ENCODE measurements around the gene HRC. TPM values are rescaled to one million over a fixed set of nuclear protein-coding genes. Genes with fewer than 3 reads are reported as not detected.
"Not testable (repeated sequence)": the region's sequence is repeated elsewhere in the genome, so short reads cannot be mapped to it uniquely, and the experiment has no call there.

HRC gene
- not detected in 2 replicates for total RNA-seq

GRCh38 chr19:49155005-49155819 lies at the start of gene HRC:
Gene HRC, minus strand, starts transcription at chr19:49155396. Its CDS starts 159 bp downstream, at chr19:49155237.
- DNase-seq (ENCODE audit: extremely low read depth, low read depth, low spot score): no peak

GRCh38 chr19:49201042-49201441 lies 45.8 kb upstream of the HRC start:
- no peak for DNase-seq (ENCODE audit: extremely low read depth, low read depth, low spot score)

GRCh38 chr19:49200238-49200862 lies 45.2 kb upstream of the HRC start:
- DNase-seq (ENCODE audit: extremely low read depth, low read depth, low spot score): no peak

- no peak for DNase-seq (ENCODE audit: extremely low read depth, low read depth, low spot score)
These were observed 41.5 kb upstream of the HRC start for GRCh38 chr19:49196527-49197240.

GRCh38 chr19:49194408-49194807 lies 39.2 kb upstream of the HRC start:
- no peak for DNase-seq (ENCODE audit: extremely low read depth, low read depth, low spot score)

GRCh38 chr19:49193822-49194394 lies 38.7 kb upstream of the HRC start:
- no peak for DNase-seq (ENCODE audit: extremely low read depth, low read depth, low spot score)

- no peak for DNase-seq (ENCODE audit: extremely low read depth, low read depth, low spot score)
These were observed 35.6 kb upstream of the HRC start for GRCh38 chr19:49190781-49191180.

GRCh38 chr19:49189259-49189658 lies 34.1 kb upstream of the HRC start:
- no peak for DNase-seq (ENCODE audit: extremely low read depth, low read depth, low spot score)

GRCh38 chr19:49188626-49189200 lies 33.5 kb upstream of the HRC start:
- no peak for DNase-seq (ENCODE audit: extremely low read depth, low read depth, low spot score)

- no peak for DNase-seq (ENCODE audit: extremely low read depth, low read depth, low spot score)
These were observed 30.9 kb upstream of the HRC start for GRCh38 chr19:49186108-49186507.

- no peak for DNase-seq (ENCODE audit: extremely low read depth, low read depth, low spot score)
These were observed 27.7 kb upstream of the HRC start for GRCh38 chr19:49182848-49183375.

- not testable (repeated sequence) for DNase-seq (ENCODE audit: extremely low read depth, low read depth, low spot score)
These were observed 27.0 kb upstream of the HRC start for GRCh38 chr19:49182010-49182847.

GRCh38 chr19:49180659-49181058 lies 25.5 kb upstream of the HRC start:
- DNase-seq (ENCODE audit: extremely low read depth, low read depth, low spot score): no peak

GRCh38 chr19:49173198-49173597 lies 18.0 kb upstream of the HRC start:
- DNase-seq (ENCODE audit: extremely low read depth, low read depth, low spot score): no peak

GRCh38 chr19:49168421-49168820 lies 13.2 kb upstream of the HRC start:
- DNase-seq (ENCODE audit: extremely low read depth, low read depth, low spot score): no peak

- no peak for DNase-seq (ENCODE audit: extremely low read depth, low read depth, low spot score)
These were observed 12.7 kb upstream of the HRC start for GRCh38 chr19:49167857-49168409.

GRCh38 chr19:49165865-49166301 lies 10.7 kb upstream of the HRC start:
- no peak for DNase-seq (ENCODE audit: extremely low read depth, low read depth, low spot score)

GRCh38 chr19:49165111-49165750 lies 10.0 kb upstream of the HRC start:
- DNase-seq (ENCODE audit: extremely low read depth, low read depth, low spot score): peak; percentile 36

GRCh38 chr19:49161987-49162386 lies 6.8 kb upstream of the HRC start:
- no peak for DNase-seq (ENCODE audit: extremely low read depth, low read depth, low spot score)
